ENCODE results near the gene NKAIN2.
A peak's percentile ranks its signal among the peaks of the same experiment; 100 is the strongest.

The NKAIN2 gene

DNA sequence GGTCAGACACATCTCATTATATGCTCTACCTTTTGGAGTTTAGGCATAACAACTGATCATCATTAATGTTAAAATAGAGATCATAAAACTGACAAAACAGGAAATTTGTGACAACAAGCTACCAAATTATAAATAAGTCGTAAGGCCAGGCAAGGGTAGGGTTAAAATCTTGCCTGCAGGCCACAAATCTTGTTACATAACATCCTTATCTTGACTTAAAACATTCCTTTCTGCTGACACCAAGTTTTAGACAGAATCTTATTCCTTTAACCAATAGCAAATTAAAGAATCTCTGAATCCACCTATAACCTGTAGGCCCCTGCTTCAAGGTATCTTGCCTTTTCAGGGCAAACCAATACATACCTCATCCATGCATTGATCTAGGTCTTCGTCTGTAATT lies 32.5 kb upstream of the NKAIN2 start:
- TF ChIP-seq ZFX (IDR thresholded peaks at IDR 0.05): no peak
- TF ChIP-seq, protein P1, sequence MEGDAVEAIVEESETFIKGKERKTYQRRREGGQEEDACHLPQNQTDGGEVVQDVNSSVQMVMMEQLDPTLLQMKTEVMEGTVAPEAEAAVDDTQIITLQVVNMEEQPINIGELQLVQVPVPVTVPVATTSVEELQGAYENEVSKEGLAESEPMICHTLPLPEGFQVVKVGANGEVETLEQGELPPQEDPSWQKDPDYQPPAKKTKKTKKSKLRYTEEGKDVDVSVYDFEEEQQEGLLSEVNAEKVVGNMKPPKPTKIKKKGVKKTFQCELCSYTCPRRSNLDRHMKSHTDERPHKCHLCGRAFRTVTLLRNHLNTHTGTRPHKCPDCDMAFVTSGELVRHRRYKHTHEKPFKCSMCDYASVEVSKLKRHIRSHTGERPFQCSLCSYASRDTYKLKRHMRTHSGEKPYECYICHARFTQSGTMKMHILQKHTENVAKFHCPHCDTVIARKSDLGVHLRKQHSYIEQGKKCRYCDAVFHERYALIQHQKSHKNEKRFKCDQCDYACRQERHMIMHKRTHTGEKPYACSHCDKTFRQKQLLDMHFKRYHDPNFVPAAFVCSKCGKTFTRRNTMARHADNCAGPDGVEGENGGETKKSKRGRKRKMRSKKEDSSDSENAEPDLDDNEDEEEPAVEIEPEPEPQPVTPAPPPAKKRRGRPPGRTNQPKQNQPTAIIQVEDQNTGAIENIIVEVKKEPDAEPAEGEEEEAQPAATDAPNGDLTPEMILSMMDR (conservative IDR thresholded peaks at IDR 0.05): no peak
- no peak overlapping the region for H3K27ac ChIP-seq

DNA sequence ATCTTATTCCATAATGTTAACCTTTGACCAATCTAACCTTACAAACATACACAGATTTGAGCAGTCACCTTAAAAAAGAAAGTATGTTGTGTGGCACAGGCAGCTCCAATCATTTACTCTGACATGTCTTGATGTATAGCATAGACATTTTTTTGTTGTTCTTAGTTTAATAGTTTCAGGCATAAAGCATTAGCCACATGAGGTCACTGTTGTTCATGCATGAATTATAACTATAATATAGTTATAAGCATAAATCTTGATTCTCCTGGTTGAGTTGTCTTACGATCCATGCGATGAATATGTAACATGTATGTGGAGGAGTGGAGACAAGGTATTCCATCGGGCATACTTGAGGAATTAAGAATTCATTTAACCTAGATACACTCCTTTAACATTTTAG lies 26.1 kb upstream of the NKAIN2 start:
- H3K27ac ChIP-seq: no peak overlapping the region
- TF ChIP-seq, protein P1 (conservative IDR thresholded peaks at IDR 0.05): peak; percentile 53
- no peak for TF ChIP-seq ZFX (IDR thresholded peaks at IDR 0.05)

- no peak for TF ChIP-seq ZFX (IDR thresholded peaks at IDR 0.05)
- TF ChIP-seq, protein P1 (conservative IDR thresholded peaks at IDR 0.05): no peak
- H3K27ac ChIP-seq: no peak overlapping the region
These were observed 23.6 kb upstream of the NKAIN2 start for GRCh38 chr6:123780021-123780420.

DNA sequence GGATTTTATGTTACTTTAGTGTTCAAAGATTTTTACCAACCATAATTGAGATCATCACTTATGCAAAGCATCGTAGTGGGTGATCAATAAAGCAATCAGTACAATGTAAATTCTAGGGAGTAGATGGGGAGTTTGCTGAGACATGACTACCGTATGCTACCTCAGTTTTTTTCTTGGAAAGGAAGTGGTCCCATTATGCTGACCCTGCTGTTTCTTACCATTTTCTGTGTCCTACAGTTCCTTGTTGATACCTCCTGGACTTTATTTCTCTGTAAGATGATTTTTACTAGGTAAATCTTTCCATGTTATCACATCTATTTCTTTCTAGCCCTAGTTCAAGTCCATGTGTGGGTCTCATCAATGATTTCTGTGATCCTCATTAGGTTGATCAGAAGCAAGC lies 19.3 kb upstream of the NKAIN2 start:
- H3K27ac ChIP-seq: no peak overlapping the region
- TF ChIP-seq, protein P1 (conservative IDR thresholded peaks at IDR 0.05): no peak
- TF ChIP-seq ZFX (IDR thresholded peaks at IDR 0.05): no peak

DNA sequence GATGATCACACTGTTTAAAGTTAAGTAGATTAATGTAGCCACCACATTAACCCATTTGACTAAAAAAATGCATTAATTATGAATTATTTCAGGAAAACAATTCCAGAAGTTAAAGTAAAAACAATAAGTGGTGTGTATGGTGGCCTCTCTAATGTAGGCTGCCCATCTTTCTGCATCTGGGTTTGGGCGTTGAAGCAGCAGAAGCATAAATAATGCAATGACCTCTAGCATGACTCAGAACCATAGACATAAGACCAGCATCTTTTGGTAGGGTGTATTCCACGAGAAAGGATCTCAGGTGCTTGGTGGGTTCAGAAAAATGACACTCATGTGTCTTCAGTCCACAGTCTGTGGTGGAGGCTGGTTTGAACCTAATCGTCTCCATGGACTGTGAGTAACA lies 18.6 kb upstream of the NKAIN2 start:
- H3K27ac ChIP-seq: no peak overlapping the region
- no peak for TF ChIP-seq ZFX (IDR thresholded peaks at IDR 0.05)
- TF ChIP-seq, protein P1 (conservative IDR thresholded peaks at IDR 0.05): no peak

DNA sequence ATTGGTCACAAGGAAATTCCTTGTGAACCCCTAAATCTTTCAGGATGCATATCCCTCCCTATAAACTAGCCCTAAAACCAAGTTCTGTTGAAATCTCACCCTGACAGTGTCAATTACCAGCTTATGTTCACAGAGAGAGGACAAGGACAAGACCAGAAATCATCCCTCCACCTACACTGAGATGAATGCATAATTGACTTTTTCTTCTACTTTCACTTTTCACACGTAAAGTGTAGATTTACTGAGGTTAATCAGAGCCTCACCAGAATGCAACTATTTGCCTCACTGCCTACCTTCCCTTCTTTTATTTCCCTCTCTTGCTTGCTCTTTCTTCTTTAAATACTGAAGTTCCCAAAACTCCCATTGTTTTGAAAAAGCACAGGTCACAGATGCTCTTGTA lies 15.3 kb upstream of the NKAIN2 start:
- no peak overlapping the region for H3K27ac ChIP-seq
- no peak for TF ChIP-seq ZFX (IDR thresholded peaks at IDR 0.05)
- TF ChIP-seq, protein P1 (conservative IDR thresholded peaks at IDR 0.05): no peak

GRCh38 chr6:123794190-123794589 lies 9.5 kb upstream of the NKAIN2 start:
- TF ChIP-seq ZFX (IDR thresholded peaks at IDR 0.05): no peak
- TF ChIP-seq, protein P1 (conservative IDR thresholded peaks at IDR 0.05): no peak

More at GRCh38 chr6:123794190-123794589, 9.5 kb upstream of the NKAIN2 start:
- no peak overlapping the region for H3K27ac ChIP-seq

Measured in C4-2B (cell line).